H1 (cell line): ENCODE measurements around the gene ATP6V1G1. TPM values are rescaled to one million over a fixed set of nuclear protein-coding genes. Genes with fewer than 3 reads are reported as not detected.

ENCODE experiments used
- CBX5 ChIP-seq: fragments of 300-800, 300-1000 bp; sonication (generic); IDR thresholded peaks from 2 replicates; pipeline ENCODE4 v1.7.1; 2016; ENCODE audit warnings: antibody characterized with exemption, low read length, low read depth
- SP1 ChIP-seq: IDR thresholded peaks from 2 replicates; pipeline ENCODE4 v1.6.1; 2011; ENCODE audit warnings: low read depth, low read length
- polyA plus RNA-seq, 7 experiments: library from polyadenylated mRNA; depleted of rRNA in 3 of 7; stranded (reverse) in 5 of 7; unstranded in 2 of 7; fragments of >200 nt in 5 of 7; fragments of 200-250 nt in 2 of 7; gene quantifications; 1 replicate in 5 of 7; 2 replicates in 1 of 7; 4 replicates in 1 of 7; pipeline versions ENCODE4 v1.2.1 to v1.2.3, GENCODE V29; 2011 to 2013; ENCODE audit warnings: missing spikeins in 2 of 7, mixed read lengths in 2 of 7
- total RNA-seq: library from RNA; stranded (reverse); fragmentation: NEBNext Ultra II Directional; extraction: Animal tissue kit (Norgen Biotek cat#: 25700); gene quantifications from 2 replicates; pipeline ENCODE4 v1.2.1, GENCODE V29; 2021
- TF ChIP-seq, protein P1 (sequence below): fragments of 300-600 bp; sonication (generic); IDR thresholded peaks from 2 replicates; pipeline ENCODE4 v1.7.1; 2012; ENCODE audit warnings: low read length, moderate library complexity, mild to moderate bottlenecking, inconsistent platforms; ENCODE audit not compliant: insufficient replicate concordance

Gene ATP6V1G1
- total and polyA plus RNA-seq, 2 of the 8 experiments (the other 6 are each of a cell fraction or from before 2014, with no cell fraction given) = 112 to 124 TPM

DNA sequence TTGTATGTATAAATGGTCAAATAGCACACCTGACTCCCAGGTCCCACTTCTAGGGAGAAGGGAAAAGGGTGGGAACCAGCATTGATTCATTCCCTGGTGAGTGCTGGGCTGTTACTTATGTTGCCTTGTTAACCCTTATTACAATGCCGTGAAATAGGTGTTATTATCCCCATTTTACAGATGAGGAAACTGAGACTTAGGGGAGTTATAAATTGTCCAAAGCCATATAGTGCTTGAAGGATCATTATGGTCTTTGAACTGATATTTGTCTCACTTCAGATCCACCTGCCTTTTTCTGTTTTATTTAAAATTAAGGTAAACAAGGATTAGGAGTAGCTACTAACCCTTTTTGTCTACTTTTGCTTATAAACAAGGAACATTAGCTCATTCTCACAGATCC lies 40.0 kb downstream of the ATP6V1G1 start (continued):
- TF ChIP-seq, protein P1, sequence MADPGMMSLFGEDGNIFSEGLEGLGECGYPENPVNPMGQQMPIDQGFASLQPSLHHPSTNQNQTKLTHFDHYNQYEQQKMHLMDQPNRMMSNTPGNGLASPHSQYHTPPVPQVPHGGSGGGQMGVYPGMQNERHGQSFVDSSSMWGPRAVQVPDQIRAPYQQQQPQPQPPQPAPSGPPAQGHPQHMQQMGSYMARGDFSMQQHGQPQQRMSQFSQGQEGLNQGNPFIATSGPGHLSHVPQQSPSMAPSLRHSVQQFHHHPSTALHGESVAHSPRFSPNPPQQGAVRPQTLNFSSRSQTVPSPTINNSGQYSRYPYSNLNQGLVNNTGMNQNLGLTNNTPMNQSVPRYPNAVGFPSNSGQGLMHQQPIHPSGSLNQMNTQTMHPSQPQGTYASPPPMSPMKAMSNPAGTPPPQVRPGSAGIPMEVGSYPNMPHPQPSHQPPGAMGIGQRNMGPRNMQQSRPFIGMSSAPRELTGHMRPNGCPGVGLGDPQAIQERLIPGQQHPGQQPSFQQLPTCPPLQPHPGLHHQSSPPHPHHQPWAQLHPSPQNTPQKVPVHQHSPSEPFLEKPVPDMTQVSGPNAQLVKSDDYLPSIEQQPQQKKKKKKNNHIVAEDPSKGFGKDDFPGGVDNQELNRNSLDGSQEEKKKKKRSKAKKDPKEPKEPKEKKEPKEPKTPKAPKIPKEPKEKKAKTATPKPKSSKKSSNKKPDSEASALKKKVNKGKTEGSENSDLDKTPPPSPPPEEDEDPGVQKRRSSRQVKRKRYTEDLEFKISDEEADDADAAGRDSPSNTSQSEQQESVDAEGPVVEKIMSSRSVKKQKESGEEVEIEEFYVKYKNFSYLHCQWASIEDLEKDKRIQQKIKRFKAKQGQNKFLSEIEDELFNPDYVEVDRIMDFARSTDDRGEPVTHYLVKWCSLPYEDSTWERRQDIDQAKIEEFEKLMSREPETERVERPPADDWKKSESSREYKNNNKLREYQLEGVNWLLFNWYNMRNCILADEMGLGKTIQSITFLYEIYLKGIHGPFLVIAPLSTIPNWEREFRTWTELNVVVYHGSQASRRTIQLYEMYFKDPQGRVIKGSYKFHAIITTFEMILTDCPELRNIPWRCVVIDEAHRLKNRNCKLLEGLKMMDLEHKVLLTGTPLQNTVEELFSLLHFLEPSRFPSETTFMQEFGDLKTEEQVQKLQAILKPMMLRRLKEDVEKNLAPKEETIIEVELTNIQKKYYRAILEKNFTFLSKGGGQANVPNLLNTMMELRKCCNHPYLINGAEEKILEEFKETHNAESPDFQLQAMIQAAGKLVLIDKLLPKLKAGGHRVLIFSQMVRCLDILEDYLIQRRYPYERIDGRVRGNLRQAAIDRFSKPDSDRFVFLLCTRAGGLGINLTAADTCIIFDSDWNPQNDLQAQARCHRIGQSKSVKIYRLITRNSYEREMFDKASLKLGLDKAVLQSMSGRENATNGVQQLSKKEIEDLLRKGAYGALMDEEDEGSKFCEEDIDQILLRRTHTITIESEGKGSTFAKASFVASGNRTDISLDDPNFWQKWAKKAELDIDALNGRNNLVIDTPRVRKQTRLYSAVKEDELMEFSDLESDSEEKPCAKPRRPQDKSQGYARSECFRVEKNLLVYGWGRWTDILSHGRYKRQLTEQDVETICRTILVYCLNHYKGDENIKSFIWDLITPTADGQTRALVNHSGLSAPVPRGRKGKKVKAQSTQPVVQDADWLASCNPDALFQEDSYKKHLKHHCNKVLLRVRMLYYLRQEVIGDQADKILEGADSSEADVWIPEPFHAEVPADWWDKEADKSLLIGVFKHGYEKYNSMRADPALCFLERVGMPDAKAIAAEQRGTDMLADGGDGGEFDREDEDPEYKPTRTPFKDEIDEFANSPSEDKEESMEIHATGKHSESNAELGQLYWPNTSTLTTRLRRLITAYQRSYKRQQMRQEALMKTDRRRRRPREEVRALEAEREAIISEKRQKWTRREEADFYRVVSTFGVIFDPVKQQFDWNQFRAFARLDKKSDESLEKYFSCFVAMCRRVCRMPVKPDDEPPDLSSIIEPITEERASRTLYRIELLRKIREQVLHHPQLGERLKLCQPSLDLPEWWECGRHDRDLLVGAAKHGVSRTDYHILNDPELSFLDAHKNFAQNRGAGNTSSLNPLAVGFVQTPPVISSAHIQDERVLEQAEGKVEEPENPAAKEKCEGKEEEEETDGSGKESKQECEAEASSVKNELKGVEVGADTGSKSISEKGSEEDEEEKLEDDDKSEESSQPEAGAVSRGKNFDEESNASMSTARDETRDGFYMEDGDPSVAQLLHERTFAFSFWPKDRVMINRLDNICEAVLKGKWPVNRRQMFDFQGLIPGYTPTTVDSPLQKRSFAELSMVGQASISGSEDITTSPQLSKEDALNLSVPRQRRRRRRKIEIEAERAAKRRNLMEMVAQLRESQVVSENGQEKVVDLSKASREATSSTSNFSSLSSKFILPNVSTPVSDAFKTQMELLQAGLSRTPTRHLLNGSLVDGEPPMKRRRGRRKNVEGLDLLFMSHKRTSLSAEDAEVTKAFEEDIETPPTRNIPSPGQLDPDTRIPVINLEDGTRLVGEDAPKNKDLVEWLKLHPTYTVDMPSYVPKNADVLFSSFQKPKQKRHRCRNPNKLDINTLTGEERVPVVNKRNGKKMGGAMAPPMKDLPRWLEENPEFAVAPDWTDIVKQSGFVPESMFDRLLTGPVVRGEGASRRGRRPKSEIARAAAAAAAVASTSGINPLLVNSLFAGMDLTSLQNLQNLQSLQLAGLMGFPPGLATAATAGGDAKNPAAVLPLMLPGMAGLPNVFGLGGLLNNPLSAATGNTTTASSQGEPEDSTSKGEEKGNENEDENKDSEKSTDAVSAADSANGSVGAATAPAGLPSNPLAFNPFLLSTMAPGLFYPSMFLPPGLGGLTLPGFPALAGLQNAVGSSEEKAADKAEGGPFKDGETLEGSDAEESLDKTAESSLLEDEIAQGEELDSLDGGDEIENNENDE = no peak
- TF ChIP-seq CBX5 (no peak), SP1 (no peak)
